ENCODE measurements around the gene PROX1. TPM values are rescaled to one million over a fixed set of nuclear protein-coding genes. Genes with fewer than 3 reads are reported as not detected.

The PROX1 gene
- total and polyA plus RNA-seq, 2 of the 4 experiments (the other 2 are of a cell fraction), result under 0.01 to 0.02 TPM

- H4K8ac ChIP-seq (ENCODE audit: low read depth in 2 of 2, low read length in 2 of 2), result no peak overlapping the region
- H2AK5ac ChIP-seq (ENCODE audit: low read depth, low read length), result no peak overlapping the region
- POLR2A ChIA-PET (ENCODE audit: unreplicated experiment), result no interaction called here
- H2AFZ ChIP-seq (replicated peaks; ENCODE audit: low read length, poor library complexity), result no peak overlapping the region
- BruUV-seq (replicated peaks), result no TSS peak
- no peak overlapping the region for H2BK5ac ChIP-seq (ENCODE audit: low read depth, low read length, poor library complexity, severe bottlenecking)
- H3K56ac ChIP-seq (ENCODE audit: extremely low read depth, insufficient read depth, low read length), result no peak overlapping the region
- H3K79me1 ChIP-seq (ENCODE audit: low read depth in 1 of 2, low read length in 2 of 2), result no peaks in the 10 kb centered on the region
- CTCF ChIA-PET, result no interaction called here
- H3K23ac ChIP-seq (ENCODE audit: low read depth, low read length), result no peak overlapping the region
- no peak overlapping the region for H4K91ac ChIP-seq (ENCODE audit: insufficient read depth, low read depth, low read length)
- no peak overlapping the region for H4K5ac ChIP-seq (ENCODE audit: low read depth, low read length)
- DNase-seq (no peak), ATAC-seq (ENCODE audit: low read depth) (no peak)
- peaks cover 21% of the 10 kb centered on the region for H3K27me3 ChIP-seq (ENCODE audit: control insufficient read depth, insufficient read depth, low read length)
- 33% methylated on average over 1 of the region's 2 CpGs; no CpG with 5 or more reads in 1 of the 2 experiments for WGBS, 2 experiments (ENCODE audit: extremely low coverage in 2 of 2, insufficient read length in 1 of 2)
- H2BK20ac ChIP-seq (ENCODE audit: low read depth, low read length), result no peak overlapping the region
- no peak overlapping the region for H3K27ac ChIP-seq (ENCODE audit: insufficient read depth, low read length)
- H3K9ac ChIP-seq (ENCODE audit: low read depth, low read length), result no peak overlapping the region
- dilution Hi-C loops (cut with HindIII; ENCODE audit: low sequenced_read_pairs, unreplicated experiment) (no loop called here), in situ Hi-C loops (cut with MboI; ENCODE audit: low sequenced_read_pairs) (no loop called here), intact Hi-C loops (cut with micrococcal nuclease) (no loop called here)
- H2BK15ac ChIP-seq (ENCODE audit: low read depth, low read length), result no peak overlapping the region
- no peak overlapping the region for H3K14ac ChIP-seq (replicated peaks; ENCODE audit: low read depth, low read length)
- H3K18ac ChIP-seq (ENCODE audit: low read depth, low read length), result no peak overlapping the region
- H2BK120ac ChIP-seq (ENCODE audit: low read depth, low read length), result no peak overlapping the region
- H3K4me3 ChIP-seq (ENCODE audit: insufficient read depth, low read depth, low read length), result no peak overlapping the region
- H3K36me3 ChIP-seq (ENCODE audit: control insufficient read depth, insufficient read depth, low read length), result no peaks in the 10 kb centered on the region
- H3K4me1 ChIP-seq (ENCODE audit: control insufficient read depth, insufficient read depth, low read length), result 0 out of 2 replicates have a peak, but pooled peaks cover 3% of the 10 kb centered on the region
- no peaks in the 10 kb centered on the region for H3K9me3 ChIP-seq (ENCODE audit: control insufficient read depth, insufficient read depth, low read length)
- H4K20me1 ChIP-seq (ENCODE audit: insufficient read depth, low read length), result no peaks in the 10 kb centered on the region
- peaks cover 4% of the 10 kb centered on the region; the same call in 1 of the 2 replicates for H3K9me1 ChIP-seq (ENCODE audit: insufficient read depth, low read length)
- TF ChIP-seq RFX5 (IDR thresholded peaks at IDR 0.05; ENCODE audit: low read depth, low read length), result no peak
- TF ChIP-seq POLR2A (IDR thresholded peaks at IDR 0.05; ENCODE audit: low read depth, low read length), result no peak
- TF ChIP-seq ELK1 (IDR thresholded peaks at IDR 0.05; ENCODE audit: borderline replicate concordance, low read depth, low read length), result no peak
- TF ChIP-seq USF2 (IDR thresholded peaks at IDR 0.05; ENCODE audit: low read depth, low read length), result no peak
- no peak for TF ChIP-seq FOS (IDR thresholded peaks at IDR 0.05; ENCODE audit: low read depth, low read length)
- no peak for TF ChIP-seq MAFK (IDR thresholded peaks at IDR 0.05; ENCODE audit: low read depth, low read length)
- TF ChIP-seq CEBPB (IDR thresholded peaks at IDR 0.05; ENCODE audit: low read depth, low read length), result no peak
- TF ChIP-seq BHLHE40 (IDR thresholded peaks at IDR 0.05; ENCODE audit: low read depth, low read length), result no peak
- TF ChIP-seq RAD21 (IDR thresholded peaks at IDR 0.05; ENCODE audit: low read length), result no peak
- TF ChIP-seq SMC3 (IDR thresholded peaks at IDR 0.05; ENCODE audit: low read depth, low read length), result no peak
- no peak for TF ChIP-seq CTCF (conservative IDR thresholded peaks at IDR 0.05; ENCODE audit: low read depth, low read length)
- no peak for TF ChIP-seq MAZ (IDR thresholded peaks at IDR 0.05; ENCODE audit: borderline replicate concordance, low read depth, low read length)
- TF ChIP-seq MXI1 (IDR thresholded peaks at IDR 0.05; ENCODE audit: borderline replicate concordance, low read depth, low read length), result no peak
- no peak for TF ChIP-seq CHD1 (IDR thresholded peaks at IDR 0.05; ENCODE audit: low read depth, low read length)
- TF ChIP-seq NFE2L2 (IDR thresholded peaks at IDR 0.05; ENCODE audit: low read depth, low read length), result no peak
- H3K4ac ChIP-seq (ENCODE audit: low read depth, low read length), result no peak overlapping the region
- H2AK9ac ChIP-seq (replicated peaks; ENCODE audit: low read depth, low read length, poor library complexity), result no peak overlapping the region
- H3K4me2 ChIP-seq (ENCODE audit: low read depth, low read length), result no peak overlapping the region
Observed at GRCh38 chr1:213993929-213994328, 6.2 kb downstream of the PROX1 start.

Measured in IMR-90 (cell line).